K562 (cell line): ENCODE results near the gene KCNJ13. TPM values are rescaled to one million over a fixed set of nuclear protein-coding genes. Genes with fewer than 3 reads are reported as not detected.

Source experiments
- ATAC-seq: fragments of 200-7000 bp; cut with Tn5 transposase; 3 replicates; pipeline ENCODE4 v1.9.1; 2020; ENCODE audit warnings: moderate library complexity
- BruUV-seq: library from RNA; stranded (reverse); fragments of 400-500 nt; replicated peaks from 2 replicates; lab custom pipeline; 2021; lab: Mats Ljungman, UMichigan
- CTCF ChIA-PET: fragments of 300-600 bp; formaldehyde crosslinking; extraction: SDS; loops from one replicate; lab custom pipeline; 2021; ENCODE audit warnings: low intra/inter-chr PET ratio; lab: Yijun Ruan, JAX
- POLR2A ChIA-PET: fragments of 300-600, 350-650 bp; sonication (Branson Sonifier 250); formaldehyde crosslinking; extraction: SDS; loops from one replicate; lab custom pipeline; 2021; ENCODE audit warnings: antibody characterized with exemption, inconsistent platforms; lab: Yijun Ruan, JAX
- DNase-seq, 4 experiments: peaks; one replicate each; pipeline versions ENCODE4 v3.0.0 to v3.0.0-alpha.2; 2011 to 2018; ENCODE audit warnings: low spot score in 3 of 4, mixed read lengths in 3 of 4; ENCODE audit errors: extremely low read depth in 1 of 4
- FAIRE-seq: peaks from 2 replicates; lab custom pipeline; 2011; peaks lifted over from hg19 to GRCh38; lab: Jason Lieb, UNC
- H2AFZ ChIP-seq: 2 replicates; pipeline ENCODE4 v1.6.0; 2011; ENCODE audit warnings: low read depth, low read length, control low read depth, inconsistent platforms
- H3K27ac ChIP-seq: fragments of 200-600 bp; 3 replicates; pipeline ENCODE4 v1.8.0; 2011; ENCODE audit warnings: low read depth, mild to moderate bottlenecking, control low read depth, inconsistent platforms, low read length, moderate library complexity, mixed read lengths; ENCODE audit errors: extremely low read depth
- H3K27me3 ChIP-seq, 2 experiments: fragments of 300-600 bp in 1 of 2; 2 replicates in 1 of 2; 3 replicates in 1 of 2; pipeline versions ENCODE4 v1.6.0 to v1.8.0; 2011; ENCODE audit warnings: inconsistent platforms in 2 of 2, low read length in 2 of 2, mild to moderate bottlenecking in 1 of 2, mixed read lengths in 1 of 2, moderate library complexity in 1 of 2; ENCODE audit not compliant: control insufficient read depth in 2 of 2, insufficient read depth in 2 of 2
- H3K36me3 ChIP-seq: fragments of 300-600 bp; 3 replicates; pipeline ENCODE4 v1.8.0; 2011; ENCODE audit warnings: mild to moderate bottlenecking, low read length, inconsistent platforms; ENCODE audit not compliant: control insufficient read depth, insufficient read depth
- H3K4me1 ChIP-seq, 2 experiments: fragments of 200-600 bp in 1 of 2; replicated peaks in 1 of 2; 2 replicates in 1 of 2; 3 replicates in 1 of 2; pipeline versions ENCODE4 v1.5.1 to v1.8.0; 2011; ENCODE audit warnings: inconsistent platforms in 2 of 2, low read length in 2 of 2, mild to moderate bottlenecking in 1 of 2, mixed read lengths in 1 of 2, moderate library complexity in 1 of 2; ENCODE audit not compliant: control insufficient read depth in 2 of 2, insufficient read depth in 2 of 2
- H3K4me2 ChIP-seq: 2 replicates; pipeline ENCODE4 v1.6.1; 2011; ENCODE audit warnings: low read length, control low read depth, inconsistent platforms, mixed read lengths; ENCODE audit not compliant: insufficient read depth
- H3K4me3 ChIP-seq: fragments of 200-600 bp; sonication (generic), shearing (Covaris generic); 2 replicates; pipeline ENCODE4 v1.5.1; 2016; ENCODE audit warnings: control low read depth, inconsistent platforms
- H3K79me2 ChIP-seq: fragments of 200-600 bp; 3 replicates; pipeline ENCODE4 v1.8.0; 2011; ENCODE audit warnings: low read length, inconsistent platforms; ENCODE audit not compliant: control insufficient read depth, insufficient read depth
- H3K9ac ChIP-seq, 2 experiments: 2 replicates each; pipeline versions ENCODE4 v1.6.0 to v1.6.1; 2011; ENCODE audit warnings: low read depth in 2 of 2, low read length in 2 of 2, control low read depth in 1 of 2, inconsistent platforms in 1 of 2, mild to moderate bottlenecking in 1 of 2, mixed read lengths in 1 of 2; ENCODE audit not compliant: insufficient read depth in 1 of 2
- H3K9me1 ChIP-seq: one replicate; pipeline ENCODE4 v1.6.0; 2011; ENCODE audit warnings: inconsistent platforms, mild to moderate bottlenecking, low read length, moderate library complexity; ENCODE audit not compliant: control insufficient read depth, insufficient read depth
- H3K9me3 ChIP-seq: replicated peaks from 2 replicates; pipeline ENCODE4 v1.5.1; 2011; ENCODE audit warnings: low read depth, low read length, inconsistent platforms; ENCODE audit not compliant: control insufficient read depth, insufficient read depth
- H4K20me1 ChIP-seq: replicated peaks from 2 replicates; pipeline ENCODE4 v1.6.1; 2011; ENCODE audit warnings: low read length, inconsistent platforms, mixed read lengths; ENCODE audit not compliant: control insufficient read depth, insufficient read depth
- CEBPB ChIP-seq: fragments of 450-650 bp; IDR thresholded peaks from 2 replicates; pipeline ENCODE4 v1.6.1; 2016; ENCODE audit warnings: missing genetic modification characterization, missing compliant biosample characterization
- CTBP1 ChIP-seq: fragments of 450-650 bp; IDR thresholded peaks from 2 replicates; pipeline ENCODE4 v1.6.1; 2016; ENCODE audit warnings: borderline replicate concordance
- FUS ChIP-seq: fragments of 200-400 bp; formaldehyde crosslinking; optimal IDR thresholded peaks from 2 replicates; pipeline ENCODE3; 2017; ENCODE audit warnings: low read depth, low read length
- HCFC1 ChIP-seq: IDR thresholded peaks from 2 replicates; pipeline ENCODE4 v1.6.1; 2012; ENCODE audit warnings: low read depth, low read length, improper control_type of control experiment
- HNRNPLL ChIP-seq: fragments of 200-400 bp; formaldehyde crosslinking; IDR thresholded peaks from 2 replicates; pipeline ENCODE4 v1.6.1; 2017; ENCODE audit warnings: low read length, low read depth, mild to moderate bottlenecking; ENCODE audit not compliant: poor library complexity, severe bottlenecking
- MEF2A ChIP-seq: IDR thresholded peaks from 2 replicates; pipeline ENCODE4 v1.6.1; 2011; ENCODE audit warnings: low read depth, mild to moderate bottlenecking, low read length, moderate library complexity; ENCODE audit not compliant: control insufficient read depth
- TFAM ChIP-seq: fragments of 250-450 bp; sonication (Bioruptor Pico); conservative IDR thresholded peaks from 2 replicates; pipeline ENCODE4 v1.5.0; 2021; ENCODE audit warnings: mild to moderate bottlenecking, moderate library complexity
- WGBS: fragments of 100-300 bp; shearing (Covaris generic); methylation state at CpG from one replicate; pipeline ENCODE4 v1.1.6; 2016; ENCODE audit warnings: low coverage, mixed read lengths; ENCODE audit not compliant: insufficient coverage; ENCODE audit errors: missing lambda C conversion rate; 5-methylcytosine and 5-hydroxymethylcytosine counted together
- in situ Hi-C: fragments of 300-500 bp; cut with MboI; formaldehyde crosslinking; loops from 4 replicates; pipeline ENCODE4 v1.15.0; 2018; ENCODE audit warnings: inconsistent platforms, mixed read lengths
- intact Hi-C: fragments of 100-400 bp; cut with micrococcal nuclease; formaldehyde crosslinking; loops from 2 replicates; pipeline ENCODE4 v1.14.2; 2022
- polyA plus RNA-seq, 8 experiments: library from polyadenylated mRNA; depleted of rRNA in 4 of 8; stranded (reverse) in 5 of 8; unstranded in 3 of 8; fragments of >200 nt; fragmentation: Nextera tagmentation in 2 of 8; fragmentation: Illumina TruSeq in 1 of 8; extraction: Ambion mirVana in 2 of 8; extraction: Trizol in 1 of 8; gene quantifications; 2 replicates each; pipeline versions ENCODE4 v1.2.1 to v1.2.3, GENCODE V29; 2011 to 2014; ENCODE audit warnings: inconsistent platforms in 1 of 8, missing spikeins in 1 of 8
- total RNA-seq, 7 experiments: library from RNA; depleted of rRNA in 6 of 7; stranded (reverse); fragments of >200 nt in 6 of 7; fragmentation: Illumina TruSeq in 2 of 7; extraction: Trizol in 2 of 7; gene quantifications; 2 replicates each; pipeline versions ENCODE4 v1.2.1 to v1.2.3, GENCODE V29; 2011 to 2021; ENCODE audit warnings: low replicate concordance in 1 of 7
- TF ChIP-seq, protein P1 (sequence below): sonication (generic); formaldehyde crosslinking; IDR thresholded peaks from 2 replicates; pipeline ENCODE4 v1.8.1; 2023; ENCODE audit warnings: mild to moderate bottlenecking, missing genetic modification reagents
- TF ChIP-seq, protein P2 (sequence below): sonication (generic); formaldehyde crosslinking; IDR thresholded peaks from 2 replicates; pipeline ENCODE4 v1.8.1; 2022; ENCODE audit warnings: missing genetic modification reagents
- TF ChIP-seq, protein P3 (sequence below): sonication (generic); formaldehyde crosslinking; IDR thresholded peaks from 2 replicates; pipeline ENCODE4 v1.5.0; 2020; ENCODE audit warnings: missing genetic modification reagents

Gene KCNJ13
- total and polyA plus RNA-seq, 9 of the 15 experiments (the other 6 are each of a cell fraction or from before 2014, with no cell fraction given) = 0.45 TPM; not detected in 8

DNA sequence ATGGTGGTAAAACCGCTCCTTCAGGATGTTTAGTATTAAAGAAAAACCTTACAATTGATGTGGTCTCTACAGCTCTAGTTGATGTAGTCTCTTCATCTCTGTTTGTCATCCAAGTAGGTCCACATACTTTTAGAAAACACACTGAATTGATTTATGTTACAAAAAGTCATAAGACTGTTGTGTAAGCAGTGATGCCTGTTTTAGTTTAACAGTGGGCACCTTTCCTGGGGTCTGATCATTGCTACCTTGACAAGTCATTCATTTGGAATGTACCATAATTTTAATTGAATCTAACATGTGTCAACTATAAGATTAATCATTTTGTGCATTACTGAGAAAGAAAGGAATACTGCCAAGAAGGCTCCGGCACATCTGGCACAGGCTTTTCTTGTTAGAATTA, 44.9 kb downstream of the KCNJ13 start:
- Histone ChIP-seq H3K9me1 (no peaks in the 10 kb centered on the region), H3K4me3 (no peak overlapping the region), H2AFZ (no peak overlapping the region), H4K20me1 (0 out of 2 replicates have a peak, but pooled peaks cover 2% of the 10 kb centered on the region), H3K9me3 (no peaks in the 10 kb centered on the region), H3K27ac (no peak overlapping the region), H3K27me3 (no peaks in the 10 kb centered on the region), H3K9ac (no peak overlapping the region), H3K79me2 (peaks cover 34% of the 10 kb centered on the region), H3K4me1 (no peaks in the 10 kb centered on the region), H3K36me3 (peaks cover 52% of the 10 kb centered on the region), H3K4me2 (no peak overlapping the region)
- ChIA-PET CTCF (no interaction called here), POLR2A (interaction anchor here (0.9 to 1.5 kb wide), 2 partner anchors 9 to 561 kb away, joined by 3 read pairs; no protein-coding TSS in a partner anchor)
- in situ Hi-C loops = no loop called here
- ATAC-seq = no peak
- no TSS peak for BruUV-seq
- intact Hi-C loops = no loop called here
- 97% methylated on average over 2 of the region's 2 CpGs for WGBS
- no peak for DNase-seq
- no peak for FAIRE-seq
- TF ChIP-seq MEF2A (no peak), FUS (no peak), CTBP1 (no peak), HCFC1 (no peak), TFAM (CRISPR knock-in tag) (no peak), HNRNPLL (no peak), CEBPB (tag) (no peak)
- TF ChIP-seq, protein P1, sequence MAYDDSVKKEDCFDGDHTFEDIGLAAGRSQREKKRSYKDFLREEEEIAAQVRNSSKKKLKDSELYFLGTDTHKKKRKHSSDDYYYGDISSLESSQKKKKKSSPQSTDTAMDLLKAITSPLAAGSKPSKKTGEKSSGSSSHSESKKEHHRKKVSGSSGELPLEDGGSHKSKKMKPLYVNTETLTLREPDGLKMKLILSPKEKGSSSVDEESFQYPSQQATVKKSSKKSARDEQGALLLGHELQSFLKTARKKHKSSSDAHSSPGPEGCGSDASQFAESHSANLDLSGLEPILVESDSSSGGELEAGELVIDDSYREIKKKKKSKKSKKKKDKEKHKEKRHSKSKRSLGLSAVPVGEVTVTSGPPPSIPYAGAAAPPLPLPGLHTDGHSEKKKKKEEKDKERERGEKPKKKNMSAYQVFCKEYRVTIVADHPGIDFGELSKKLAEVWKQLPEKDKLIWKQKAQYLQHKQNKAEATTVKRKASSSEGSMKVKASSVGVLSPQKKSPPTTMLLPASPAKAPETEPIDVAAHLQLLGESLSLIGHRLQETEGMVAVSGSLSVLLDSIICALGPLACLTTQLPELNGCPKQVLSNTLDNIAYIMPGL (CRISPR knock-in tag) = no peak
- TF ChIP-seq, protein P2, sequence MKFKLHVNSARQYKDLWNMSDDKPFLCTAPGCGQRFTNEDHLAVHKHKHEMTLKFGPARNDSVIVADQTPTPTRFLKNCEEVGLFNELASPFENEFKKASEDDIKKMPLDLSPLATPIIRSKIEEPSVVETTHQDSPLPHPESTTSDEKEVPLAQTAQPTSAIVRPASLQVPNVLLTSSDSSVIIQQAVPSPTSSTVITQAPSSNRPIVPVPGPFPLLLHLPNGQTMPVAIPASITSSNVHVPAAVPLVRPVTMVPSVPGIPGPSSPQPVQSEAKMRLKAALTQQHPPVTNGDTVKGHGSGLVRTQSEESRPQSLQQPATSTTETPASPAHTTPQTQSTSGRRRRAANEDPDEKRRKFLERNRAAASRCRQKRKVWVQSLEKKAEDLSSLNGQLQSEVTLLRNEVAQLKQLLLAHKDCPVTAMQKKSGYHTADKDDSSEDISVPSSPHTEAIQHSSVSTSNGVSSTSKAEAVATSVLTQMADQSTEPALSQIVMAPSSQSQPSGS (CRISPR knock-in tag) = no peak
- TF ChIP-seq, protein P3, sequence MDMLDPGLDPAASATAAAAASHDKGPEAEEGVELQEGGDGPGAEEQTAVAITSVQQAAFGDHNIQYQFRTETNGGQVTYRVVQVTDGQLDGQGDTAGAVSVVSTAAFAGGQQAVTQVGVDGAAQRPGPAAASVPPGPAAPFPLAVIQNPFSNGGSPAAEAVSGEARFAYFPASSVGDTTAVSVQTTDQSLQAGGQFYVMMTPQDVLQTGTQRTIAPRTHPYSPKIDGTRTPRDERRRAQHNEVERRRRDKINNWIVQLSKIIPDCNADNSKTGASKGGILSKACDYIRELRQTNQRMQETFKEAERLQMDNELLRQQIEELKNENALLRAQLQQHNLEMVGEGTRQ (CRISPR knock-in tag) = no peak
